ENCODE measurements around the gene TENM3.

The TENM3 gene

DNA sequence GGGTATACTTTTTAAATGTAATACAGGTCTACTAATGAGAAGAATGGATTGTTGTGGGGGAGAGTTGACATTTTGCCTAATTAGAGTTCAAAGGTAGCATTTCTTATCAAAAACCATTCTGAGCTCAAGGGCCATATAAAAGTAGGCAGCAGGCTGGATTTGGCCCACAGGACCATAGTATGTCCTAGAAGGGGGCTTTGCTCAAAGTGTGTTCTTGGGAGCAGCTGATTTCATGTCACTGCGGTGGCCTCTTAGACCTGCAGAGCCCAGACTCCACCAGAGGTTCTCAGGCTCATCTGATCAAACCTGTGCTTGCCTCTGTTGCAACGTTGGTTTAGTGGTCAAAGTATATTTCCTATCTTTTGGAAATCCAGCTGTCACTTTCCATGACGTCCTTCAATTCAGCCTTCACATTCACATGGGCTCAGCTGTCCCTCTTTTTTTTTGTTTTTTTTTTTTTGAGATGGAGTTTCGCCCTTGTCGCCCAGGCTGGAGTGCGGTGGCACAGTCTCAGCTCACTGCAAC lies 34.6 kb upstream of the TENM3 start:
- Histone ChIP-seq H3F3A (ENCODE audit: insufficient read depth) (no peaks in the 10 kb centered on the region), H4K20me1 (ENCODE audit: low read depth, low read length) (no peaks in the 10 kb centered on the region), H3K4me3 (ENCODE audit: insufficient read depth, low read length, poor library complexity, severe bottlenecking) (no peak overlapping the region), H3K9me2 (replicated peaks; ENCODE audit: insufficient read depth, low read length) (no peaks in the 10 kb centered on the region), H3K36me3 (ENCODE audit: low read length) (no peaks in the 10 kb centered on the region), H2AFZ (ENCODE audit: low read depth, low read length, severe bottlenecking) (no peak overlapping the region), H3K27me3 (ENCODE audit: low read length) (no peaks in the 10 kb centered on the region), H3K9me3 (ENCODE audit: insufficient read depth, low read length) (no peaks in the 10 kb centered on the region), H3K9ac (ENCODE audit: low read length) (no peak overlapping the region), H3K27ac (ENCODE audit: low read depth, low read length) (no peak overlapping the region), H3K79me2 (ENCODE audit: insufficient read depth, low read length) (no peaks in the 10 kb centered on the region), H3K4me2 (ENCODE audit: low read depth, low read length, poor library complexity, severe bottlenecking) (no peak overlapping the region)
- TF ChIP-seq, protein P1, sequence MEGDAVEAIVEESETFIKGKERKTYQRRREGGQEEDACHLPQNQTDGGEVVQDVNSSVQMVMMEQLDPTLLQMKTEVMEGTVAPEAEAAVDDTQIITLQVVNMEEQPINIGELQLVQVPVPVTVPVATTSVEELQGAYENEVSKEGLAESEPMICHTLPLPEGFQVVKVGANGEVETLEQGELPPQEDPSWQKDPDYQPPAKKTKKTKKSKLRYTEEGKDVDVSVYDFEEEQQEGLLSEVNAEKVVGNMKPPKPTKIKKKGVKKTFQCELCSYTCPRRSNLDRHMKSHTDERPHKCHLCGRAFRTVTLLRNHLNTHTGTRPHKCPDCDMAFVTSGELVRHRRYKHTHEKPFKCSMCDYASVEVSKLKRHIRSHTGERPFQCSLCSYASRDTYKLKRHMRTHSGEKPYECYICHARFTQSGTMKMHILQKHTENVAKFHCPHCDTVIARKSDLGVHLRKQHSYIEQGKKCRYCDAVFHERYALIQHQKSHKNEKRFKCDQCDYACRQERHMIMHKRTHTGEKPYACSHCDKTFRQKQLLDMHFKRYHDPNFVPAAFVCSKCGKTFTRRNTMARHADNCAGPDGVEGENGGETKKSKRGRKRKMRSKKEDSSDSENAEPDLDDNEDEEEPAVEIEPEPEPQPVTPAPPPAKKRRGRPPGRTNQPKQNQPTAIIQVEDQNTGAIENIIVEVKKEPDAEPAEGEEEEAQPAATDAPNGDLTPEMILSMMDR (IDR thresholded peaks at IDR 0.05; ENCODE audit: insufficient read depth, low read length, poor library complexity, severe bottlenecking): no peak
- TF ChIP-seq EZH2phosphoT487 (conservative IDR thresholded peaks at IDR 0.05; ENCODE audit: low read length): no peak

- Histone ChIP-seq H3K4me2 (ENCODE audit: low read depth, low read length, poor library complexity, severe bottlenecking) (no peak overlapping the region), H3K9me3 (ENCODE audit: insufficient read depth, low read length) (no peaks in the 10 kb centered on the region), H3K27me3 (ENCODE audit: low read length) (no peaks in the 10 kb centered on the region), H4K20me1 (ENCODE audit: low read depth, low read length) (no peaks in the 10 kb centered on the region), H3K36me3 (ENCODE audit: low read length) (no peaks in the 10 kb centered on the region), H3K4me3 (ENCODE audit: insufficient read depth, low read length, poor library complexity, severe bottlenecking) (no peak overlapping the region), H3K9ac (ENCODE audit: low read length) (no peak overlapping the region), H2AFZ (ENCODE audit: low read depth, low read length, severe bottlenecking) (no peak overlapping the region), H3F3A (ENCODE audit: insufficient read depth) (no peaks in the 10 kb centered on the region), H3K27ac (ENCODE audit: low read depth, low read length) (no peak overlapping the region), H3K79me2 (ENCODE audit: insufficient read depth, low read length) (no peaks in the 10 kb centered on the region), H3K9me2 (replicated peaks; ENCODE audit: insufficient read depth, low read length) (no peaks in the 10 kb centered on the region)
- TF ChIP-seq, protein P1 (IDR thresholded peaks at IDR 0.05; ENCODE audit: insufficient read depth, low read length, poor library complexity, severe bottlenecking): no peak
- no peak for TF ChIP-seq EZH2phosphoT487 (conservative IDR thresholded peaks at IDR 0.05; ENCODE audit: low read length)
Measured at GRCh38 chr4:182212211-182212761, 30.9 kb upstream of the TENM3 start.

- H4K20me1 ChIP-seq (ENCODE audit: low read depth, low read length): no peaks in the 10 kb centered on the region
- no peak overlapping the region for H2AFZ ChIP-seq (ENCODE audit: low read depth, low read length, severe bottlenecking)
- H3F3A ChIP-seq (ENCODE audit: insufficient read depth): no peaks in the 10 kb centered on the region
- H3K4me2 ChIP-seq (ENCODE audit: low read depth, low read length, poor library complexity, severe bottlenecking): no peak overlapping the region
- TF ChIP-seq, protein P1 (IDR thresholded peaks at IDR 0.05; ENCODE audit: insufficient read depth, low read length, poor library complexity, severe bottlenecking): no peak
- no peak for TF ChIP-seq EZH2phosphoT487 (conservative IDR thresholded peaks at IDR 0.05; ENCODE audit: low read length)
- no peak overlapping the region for H3K27ac ChIP-seq (ENCODE audit: low read depth, low read length)
- H3K4me3 ChIP-seq (ENCODE audit: insufficient read depth, low read length, poor library complexity, severe bottlenecking): no peak overlapping the region
- no peaks in the 10 kb centered on the region for H3K79me2 ChIP-seq (ENCODE audit: insufficient read depth, low read length)
- no peaks in the 10 kb centered on the region for H3K36me3 ChIP-seq (ENCODE audit: low read length)
- no peaks in the 10 kb centered on the region for H3K27me3 ChIP-seq (ENCODE audit: low read length)
- no peaks in the 10 kb centered on the region for H3K9me2 ChIP-seq (replicated peaks; ENCODE audit: insufficient read depth, low read length)
- no peak overlapping the region for H3K9ac ChIP-seq (ENCODE audit: low read length)
- H3K9me3 ChIP-seq (ENCODE audit: insufficient read depth, low read length): no peaks in the 10 kb centered on the region
Measured at GRCh38 chr4:182213004-182213403, 30.2 kb upstream of the TENM3 start.
